SK-N-SH (cell line): ENCODE measurements around the gene RHOBTB3. TPM values are rescaled to one million over a fixed set of nuclear protein-coding genes. Genes with fewer than 3 reads are reported as not detected.

Source experiments
- CTCF ChIA-PET: fragments of 300-600, 350-600 bp; formaldehyde crosslinking; extraction: SDS; loops from one replicate; lab custom pipeline; 2021; lab: Yijun Ruan, JAX
- POLR2A ChIA-PET: fragments of 350-600 bp; sonication (Branson Sonifier 250); formaldehyde crosslinking; extraction: SDS; loops from one replicate; lab custom pipeline; 2020; ENCODE audit warnings: antibody characterized with exemption, inconsistent platforms; lab: Yijun Ruan, JAX
- DNase-seq: peaks from one replicate; pipeline ENCODE4 v3.0.0; 2012
- H2AFZ ChIP-seq: fragments of 200-600 bp; sonication (generic); 2 replicates; pipeline ENCODE4 v1.8.1; 2016; ENCODE audit warnings: antibody characterized with exemption, mild to moderate bottlenecking, low read depth
- H3F3A ChIP-seq: fragments of 200-600 bp; sonication (generic); replicated peaks from 2 replicates; pipeline ENCODE3; 2016; ENCODE audit warnings: antibody characterized with exemption, mild to moderate bottlenecking; ENCODE audit not compliant: insufficient read depth
- H3K27ac ChIP-seq, 2 experiments: fragments of 200-500 bp in 1 of 2; fragments of 200-600 bp in 1 of 2; sonication (Bioruptor generic) in 1 of 2; sonication (generic), shearing (Covaris generic) in 1 of 2; 2 replicates each; pipeline versions ENCODE4 v1.5.1 to v1.6.1; 2014 to 2016; ENCODE audit warnings: low read depth in 2 of 2, inconsistent platforms in 1 of 2, low read length in 1 of 2, mild to moderate bottlenecking in 1 of 2, mixed read lengths in 1 of 2
- H3K27me3 ChIP-seq: fragments of 200-600 bp; sonication (generic), shearing (Covaris generic); 2 replicates; pipeline ENCODE4 v1.6.1; 2016; ENCODE audit warnings: mixed run types; ENCODE audit not compliant: insufficient read depth
- H3K36me3 ChIP-seq, 2 experiments: fragments of 200-500 bp in 1 of 2; fragments of 200-600 bp in 1 of 2; sonication (Bioruptor generic) in 1 of 2; sonication (generic) in 1 of 2; replicated peaks in 1 of 2; 2 replicates each; pipeline versions ENCODE3 to v1.5.1; 2014 to 2016; ENCODE audit warnings: low read length in 1 of 2, mild to moderate bottlenecking in 1 of 2; ENCODE audit not compliant: insufficient read depth in 2 of 2, control insufficient read depth in 1 of 2
- H3K4me1 ChIP-seq, 2 experiments: fragments of 200-500 bp in 1 of 2; fragments of 200-600 bp in 1 of 2; sonication (Bioruptor generic) in 1 of 2; sonication (generic), shearing (Covaris generic) in 1 of 2; 2 replicates each; pipeline versions ENCODE4 v1.5.1 to v1.6.1; 2014 to 2016; ENCODE audit warnings: low read depth in 1 of 2, low read length in 1 of 2, mixed run types in 1 of 2; ENCODE audit not compliant: insufficient read depth in 2 of 2, control insufficient read depth in 1 of 2
- H3K4me2 ChIP-seq: fragments of 200-600 bp; sonication (generic), shearing (Covaris generic); 2 replicates; pipeline ENCODE4 v1.6.1; 2017; ENCODE audit warnings: mixed run types
- H3K4me3 ChIP-seq, 2 experiments: fragments of 200-500 bp in 1 of 2; fragments of 200-600 bp in 1 of 2; sonication (Bioruptor generic) in 1 of 2; sonication (generic), shearing (Covaris generic) in 1 of 2; 2 replicates each; pipeline versions ENCODE4 v1.5.1 to v1.8.1; 2014 to 2016; ENCODE audit warnings: low read depth in 2 of 2, inconsistent platforms in 1 of 2, low read length in 1 of 2, mild to moderate bottlenecking in 1 of 2, mixed read lengths in 1 of 2, moderate library complexity in 1 of 2
- H3K79me2 ChIP-seq: fragments of 200-600 bp; sonication (generic); 2 replicates; pipeline ENCODE4 v1.8.1; 2017; ENCODE audit warnings: mild to moderate bottlenecking; ENCODE audit not compliant: insufficient read depth
- H3K9ac ChIP-seq: fragments of 200-600 bp; sonication (generic); 2 replicates; pipeline ENCODE4 v1.6.1; 2017; ENCODE audit warnings: mixed run types
- H3K9me2 ChIP-seq: fragments of 200-600 bp; sonication (generic); 2 replicates; pipeline ENCODE4 v1.6.1; 2017; ENCODE audit warnings: mixed run types
- H3K9me3 ChIP-seq: fragments of 200-600 bp; sonication (generic); 2 replicates; pipeline ENCODE4 v1.6.1; 2017; ENCODE audit warnings: mixed run types, mild to moderate bottlenecking, moderate library complexity
- H4K20me1 ChIP-seq: fragments of 200-600 bp; sonication (generic); 2 replicates; pipeline ENCODE4 v1.6.1; 2017; ENCODE audit warnings: mild to moderate bottlenecking, mixed run types; ENCODE audit not compliant: insufficient read depth
- CTCF ChIP-seq: fragments of 200-600 bp; sonication (generic); IDR thresholded peaks from 2 replicates; pipeline ENCODE4 v1.6.1; 2017; ENCODE audit warnings: antibody characterized with exemption, mild to moderate bottlenecking, moderate library complexity
- EP300 ChIP-seq, 2 experiments: IDR thresholded peaks; 2 replicates each; pipeline versions ENCODE4 v1.4.0 to v1.6.1; 2012; ENCODE audit warnings: borderline replicate concordance in 1 of 2, low read depth in 1 of 2, low read length in 1 of 2
- FOXM1 ChIP-seq: IDR thresholded peaks from 2 replicates; pipeline ENCODE4 v1.4.0; 2012; ENCODE audit warnings: low read depth, mild to moderate bottlenecking
- IRF3 ChIP-seq: fragments of 150-350 bp; IDR thresholded peaks from 2 replicates; pipeline ENCODE4 v1.6.1; 2016; ENCODE audit warnings: mild to moderate bottlenecking, low read depth, low read length
- JUND ChIP-seq: IDR thresholded peaks from 2 replicates; pipeline ENCODE4 v1.4.0; 2012
- MAX ChIP-seq: IDR thresholded peaks from 2 replicates; pipeline ENCODE4 v1.4.0; 2012; ENCODE audit warnings: low read depth
- MEF2A ChIP-seq: IDR thresholded peaks from 2 replicates; pipeline ENCODE4 v1.4.0; 2012; ENCODE audit warnings: low read depth, borderline replicate concordance
- MXI1 ChIP-seq: IDR thresholded peaks from 2 replicates; pipeline ENCODE4 v1.6.1; 2012; ENCODE audit warnings: mild to moderate bottlenecking, low read depth, low read length, improper control_type of control experiment
- NFIC ChIP-seq: IDR thresholded peaks from 2 replicates; pipeline ENCODE4 v1.4.0; 2012; ENCODE audit warnings: borderline replicate concordance
- RAD21 ChIP-seq: IDR thresholded peaks from 2 replicates; pipeline ENCODE4 v1.6.1; 2012; ENCODE audit warnings: mild to moderate bottlenecking, low read length
- RCOR1 ChIP-seq: fragments of 150-350 bp; IDR thresholded peaks from 2 replicates; pipeline ENCODE4 v1.6.1; 2017; ENCODE audit warnings: antibody characterized with exemption, low read length
- RFX5 ChIP-seq: IDR thresholded peaks from 2 replicates; pipeline ENCODE4 v1.6.1; 2012; ENCODE audit warnings: mild to moderate bottlenecking, improper control_type of control experiment, low read length
- RXRA ChIP-seq: IDR thresholded peaks from 2 replicates; pipeline ENCODE4 v1.4.0; 2012; ENCODE audit warnings: low read depth, mild to moderate bottlenecking, borderline replicate concordance
- SIN3A ChIP-seq: IDR thresholded peaks from 2 replicates; pipeline ENCODE4 v1.6.1; 2012; ENCODE audit warnings: low read depth, mild to moderate bottlenecking, low read length, moderate library complexity, borderline replicate concordance
- SMC3 ChIP-seq: IDR thresholded peaks from 2 replicates; pipeline ENCODE4 v1.6.1; 2012; ENCODE audit warnings: low read depth, low read length, improper control_type of control experiment
- TAF1 ChIP-seq: IDR thresholded peaks from 2 replicates; pipeline ENCODE4 v1.6.1; 2012; ENCODE audit warnings: low read depth, mild to moderate bottlenecking, low read length, moderate library complexity, borderline replicate concordance
- TCF12 ChIP-seq: IDR thresholded peaks from 2 replicates; pipeline ENCODE4 v1.4.0; 2012
- TEAD4 ChIP-seq: IDR thresholded peaks from 2 replicates; pipeline ENCODE4 v1.4.0; 2012; ENCODE audit warnings: mild to moderate bottlenecking, borderline replicate concordance; ENCODE audit not compliant: insufficient read depth
- USF1 ChIP-seq: IDR thresholded peaks from 2 replicates; pipeline ENCODE4 v1.4.0; 2012; ENCODE audit warnings: low read depth, borderline replicate concordance
- USF2 ChIP-seq: fragments of 150-350 bp; IDR thresholded peaks from 2 replicates; pipeline ENCODE4 v1.6.1; 2017; ENCODE audit warnings: antibody characterized with exemption, low read length, low read depth, borderline replicate concordance
- YY1 ChIP-seq: IDR thresholded peaks from 2 replicates; pipeline ENCODE4 v1.4.0; 2012; ENCODE audit warnings: low read depth, mild to moderate bottlenecking
- ZBTB33 ChIP-seq: IDR thresholded peaks from 2 replicates; pipeline ENCODE4 v1.4.0; 2012; ENCODE audit warnings: low read depth, borderline replicate concordance
- WGBS: methylation state at CpG from one replicate; pipeline ENCODE4 v1.1.6; 2017; ENCODE audit warnings: low lambda C conversion rate; 5-methylcytosine and 5-hydroxymethylcytosine counted together
- polyA plus RNA-seq, 3 experiments: library from polyadenylated mRNA; depleted of rRNA; stranded (reverse); fragments of >200 nt; gene quantifications; 2 replicates each; pipeline ENCODE4 v1.2.3, GENCODE V29; 2012

Gene RHOBTB3
- polyA plus RNA-seq, 1 of the 3 experiments (the other 2 are of a cell fraction) = 59.3 TPM

GRCh38 chr5:95727764-95728191 lies 3.4 kb upstream of the RHOBTB3 start (continued):
- no peak for TF ChIP-seq MXI1
- no peak for TF ChIP-seq USF1
- no peak for TF ChIP-seq JUND
- TF ChIP-seq TCF12 = peak; percentile 64
- no peak for TF ChIP-seq USF2
- no peak for TF ChIP-seq RXRA
- no peak for TF ChIP-seq SIN3A
- no peak for TF ChIP-seq MEF2A

GRCh38 chr5:95728494-95729114 lies 2.5 kb upstream of the RHOBTB3 start:
- ChIA-PET CTCF (no interaction called here), POLR2A (no interaction called here)
- Histone ChIP-seq H3K4me1 (peaks cover 32% of the 10 kb centered on the region in 2 experiments; a peak in 3 of 4 replicates), H3K9me2 (no peaks in the 10 kb centered on the region), H2AFZ (no peak overlapping the region; the same call in 1 of the 2 replicates), H3K4me3 (no peak overlapping the region), H3K9me3 (no peaks in the 10 kb centered on the region), H3K79me2 (peaks cover 23% of the 10 kb centered on the region), H3K9ac (no peak overlapping the region), H3K27ac (peak overlapping the region in 1 of 2 experiments; percentile 88; a peak in 2 of 4 replicates), H3K36me3 (peaks cover 0 to 2% of the 10 kb centered on the region in 2 experiments), H4K20me1 (no peaks in the 10 kb centered on the region), H3K4me2 (no peak overlapping the region), H3K27me3 (no peaks in the 10 kb centered on the region), H3F3A (peaks cover 6% of the 10 kb centered on the region)
- no peak for DNase-seq
- no peak for TF ChIP-seq TAF1
- no peak for TF ChIP-seq YY1
- no peak for TF ChIP-seq TCF12
- TF ChIP-seq FOXM1 = no peak
- no peak for TF ChIP-seq MAX
- no peak for TF ChIP-seq EP300 (IDR thresholded peaks at IDR 0.05; ENCODE audit: borderline replicate concordance in 1 of 2, low read depth in 1 of 2, low read length in 1 of 2)
- no peak for TF ChIP-seq IRF3
- no peak for TF ChIP-seq RFX5
- TF ChIP-seq RXRA = no peak
- TF ChIP-seq RCOR1 = no peak
- TF ChIP-seq RAD21 = no peak
- no peak for TF ChIP-seq CTCF
- no peak for TF ChIP-seq SMC3
- no peak for TF ChIP-seq ZBTB33
- TF ChIP-seq NFIC = no peak
- TF ChIP-seq TEAD4 = no peak
- WGBS = 100% methylated on average over 3 of the region's 3 CpGs
